Ishikawa (cell line): ENCODE data around the gene APC2.

ENCODE experiments used
- CEBPB ChIP-seq: IDR thresholded peaks from 2 replicates; pipeline ENCODE4 v1.6.1; 2012
- CREB1 ChIP-seq: IDR thresholded peaks from 2 replicates; pipeline ENCODE4 v1.6.1; 2012; ENCODE audit warnings: low read depth
- EGR1 ChIP-seq: IDR thresholded peaks from 2 replicates; pipeline ENCODE4 v1.6.1; 2012
- TEAD4 ChIP-seq: IDR thresholded peaks from 2 replicates; pipeline ENCODE4 v1.6.1; 2012
- USF1 ChIP-seq: IDR thresholded peaks from 2 replicates; pipeline ENCODE4 v1.6.1; 2012
- ZBTB7A ChIP-seq: IDR thresholded peaks from 2 replicates; pipeline ENCODE4 v1.6.1; 2012; ENCODE audit warnings: low read depth
- TF ChIP-seq, protein P1 (sequence below): IDR thresholded peaks from 2 replicates; pipeline ENCODE4 v1.6.1; 2012; ENCODE audit warnings: low read depth, mild to moderate bottlenecking

- TF ChIP-seq CEBPB (no peak), ZBTB7A (no peak), CREB1 (no peak), TEAD4 (no peak), USF1 (no peak), EGR1 (no peak)
- TF ChIP-seq, protein P1, sequence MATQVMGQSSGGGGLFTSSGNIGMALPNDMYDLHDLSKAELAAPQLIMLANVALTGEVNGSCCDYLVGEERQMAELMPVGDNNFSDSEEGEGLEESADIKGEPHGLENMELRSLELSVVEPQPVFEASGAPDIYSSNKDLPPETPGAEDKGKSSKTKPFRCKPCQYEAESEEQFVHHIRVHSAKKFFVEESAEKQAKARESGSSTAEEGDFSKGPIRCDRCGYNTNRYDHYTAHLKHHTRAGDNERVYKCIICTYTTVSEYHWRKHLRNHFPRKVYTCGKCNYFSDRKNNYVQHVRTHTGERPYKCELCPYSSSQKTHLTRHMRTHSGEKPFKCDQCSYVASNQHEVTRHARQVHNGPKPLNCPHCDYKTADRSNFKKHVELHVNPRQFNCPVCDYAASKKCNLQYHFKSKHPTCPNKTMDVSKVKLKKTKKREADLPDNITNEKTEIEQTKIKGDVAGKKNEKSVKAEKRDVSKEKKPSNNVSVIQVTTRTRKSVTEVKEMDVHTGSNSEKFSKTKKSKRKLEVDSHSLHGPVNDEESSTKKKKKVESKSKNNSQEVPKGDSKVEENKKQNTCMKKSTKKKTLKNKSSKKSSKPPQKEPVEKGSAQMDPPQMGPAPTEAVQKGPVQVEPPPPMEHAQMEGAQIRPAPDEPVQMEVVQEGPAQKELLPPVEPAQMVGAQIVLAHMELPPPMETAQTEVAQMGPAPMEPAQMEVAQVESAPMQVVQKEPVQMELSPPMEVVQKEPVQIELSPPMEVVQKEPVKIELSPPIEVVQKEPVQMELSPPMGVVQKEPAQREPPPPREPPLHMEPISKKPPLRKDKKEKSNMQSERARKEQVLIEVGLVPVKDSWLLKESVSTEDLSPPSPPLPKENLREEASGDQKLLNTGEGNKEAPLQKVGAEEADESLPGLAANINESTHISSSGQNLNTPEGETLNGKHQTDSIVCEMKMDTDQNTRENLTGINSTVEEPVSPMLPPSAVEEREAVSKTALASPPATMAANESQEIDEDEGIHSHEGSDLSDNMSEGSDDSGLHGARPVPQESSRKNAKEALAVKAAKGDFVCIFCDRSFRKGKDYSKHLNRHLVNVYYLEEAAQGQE, result no peak
These were observed 26.0 kb downstream of the APC2 start for GRCh38 chr19:1475751-1476437.
